Spinal cord (tissue), 10 donors: Measurements from ENCODE around the gene RBPJL. TPM values are rescaled to one million over a fixed set of nuclear protein-coding genes. Genes with fewer than 3 reads are reported as not detected.

Source experiments
- DNase-seq, 6 donors: peaks; one replicate each; pipeline versions ENCODE4 v3.0.0 to v3.0.0-alpha.2; 2013 to 2015; ENCODE audit warnings: low spot score in 6 of 6, low read depth in 4 of 6
- H3K27ac ChIP-seq: one replicate; pipeline ENCODE4 v1.5.1; 2013; ENCODE audit warnings: low read depth, low read length, control low read depth
- H3K27me3 ChIP-seq: one replicate; pipeline ENCODE4 v1.6.1; 2013; ENCODE audit warnings: low read length; ENCODE audit not compliant: control insufficient read depth, insufficient read depth
- H3K36me3 ChIP-seq: one replicate; pipeline ENCODE4 v1.6.1; 2013; ENCODE audit warnings: low read length; ENCODE audit not compliant: control insufficient read depth, insufficient read depth
- H3K4me1 ChIP-seq: one replicate; pipeline ENCODE4 v1.6.1; 2013; ENCODE audit warnings: low read length; ENCODE audit not compliant: control insufficient read depth, insufficient read depth
- H3K4me3 ChIP-seq: one replicate; pipeline ENCODE4 v1.5.1; 2013; ENCODE audit warnings: low read depth, low read length, control low read depth
- H3K9me3 ChIP-seq: one replicate; pipeline ENCODE4 v1.6.1; 2013; ENCODE audit warnings: low read length; ENCODE audit not compliant: control insufficient read depth, insufficient read depth
- WGBS: methylation state at CpG from one replicate; pipeline ENCODE4 v1.1.5; 2013; ENCODE audit warnings: missing lambda C conversion rate; ENCODE audit not compliant: insufficient coverage; 5-methylcytosine and 5-hydroxymethylcytosine counted together
- long read RNA-seq, 4 donors: transcript quantifications; one replicate each; lab custom pipeline, GENCODE V29; 2026
- polyA plus RNA-seq, 2 donors: library from polyadenylated mRNA; unstranded; fragments of 120-200 nt; gene quantifications; one replicate each; pipeline ENCODE4 v1.2.1, GENCODE V29; 2013; ENCODE audit not compliant: insufficient read length in 2 of 2
- total RNA-seq, 2 donors: library from RNA; depleted of rRNA in 1 of 2; stranded (reverse); fragments of 120-200 nt in 1 of 2; fragments of >200 nt in 1 of 2; gene quantifications; one replicate each; pipeline versions ENCODE4 v1.2.3 to v1.2.4, GENCODE V29; 2013 to 2014
- donor health status: healthy.

RBPJL gene
- total RNA-seq, result under 1 TPM; 0.11 to 0.20 TPM
- polyA plus RNA-seq, result under 1 TPM; 0.53 to 0.59 TPM
- long read RNA-seq, donor 1, result 0 reads
- long read RNA-seq, donor 2, result 0 reads
- long read RNA-seq, donor 3, result 0 reads
- long read RNA-seq, donor 4, result 0 reads

- Histone ChIP-seq H3K27me3 (peaks cover 41% of the 10 kb centered on the region), H3K9me3 (no peaks in the 10 kb centered on the region), H3K36me3 (peaks cover 2% of the 10 kb centered on the region), H3K4me1 (peaks cover 22% of the 10 kb centered on the region), H3K4me3 (no peak within 1 kb of the TSS), H3K27ac (no peak within 1 kb of the TSS)
- 21% methylated on average over 41 of the region's 41 CpGs for WGBS
- no peak for DNase-seq
Measured at GRCh38 chr20:45306431-45306982, at the start of gene RBPJL. TSS of gene RBPJL (plus strand) at chr20:45306840. CDS start at chr20:45306923, 83 bp downstream.

- Histone ChIP-seq H3K4me1 (no peaks in the 10 kb centered on the region), H3K36me3 (no peaks in the 10 kb centered on the region), H3K27ac (no peak overlapping the region), H3K27me3 (no peaks in the 10 kb centered on the region), H3K4me3 (no peak overlapping the region), H3K9me3 (no peaks in the 10 kb centered on the region)
- no peak for DNase-seq
- WGBS, result 93% methylated on average over 3 of the region's 3 CpGs
Measured at GRCh38 chr20:45257161-45257560, 49.5 kb upstream of the RBPJL start.

- Histone ChIP-seq H3K27me3 (no peaks in the 10 kb centered on the region), H3K9me3 (no peaks in the 10 kb centered on the region), H3K4me3 (no peak overlapping the region), H3K27ac (no peak overlapping the region), H3K4me1 (no peaks in the 10 kb centered on the region), H3K36me3 (no peaks in the 10 kb centered on the region)
- 72% methylated on average over 6 of the region's 7 CpGs for WGBS
- DNase-seq, result no peak
Measured at GRCh38 chr20:45257711-45258110, 48.9 kb upstream of the RBPJL start.

- H3K9me3 ChIP-seq, result no peaks in the 10 kb centered on the region
Measured at GRCh38 chr20:45258259-45258658, 48.4 kb upstream of the RBPJL start.

GRCh38 chr20:45258664-45259063, 48.0 kb upstream of the RBPJL start:
- no peaks in the 10 kb centered on the region for H3K9me3 ChIP-seq
- H3K36me3 ChIP-seq, result no peaks in the 10 kb centered on the region
- no peak overlapping the region for H3K4me3 ChIP-seq
- no peak overlapping the region for H3K27ac ChIP-seq
- 13% methylated on average over 1 of the region's 2 CpGs for WGBS
- no peak for DNase-seq
- no peaks in the 10 kb centered on the region for H3K4me1 ChIP-seq
- H3K27me3 ChIP-seq, result no peaks in the 10 kb centered on the region

More at GRCh38 chr20:45258259-45258658, 48.4 kb upstream of the RBPJL start:
- no peak overlapping the region for H3K27ac ChIP-seq
- no peak for DNase-seq
- WGBS, result 43% methylated on average over 1 of the region's 3 CpGs
- H3K27me3 ChIP-seq, result no peaks in the 10 kb centered on the region
- H3K36me3 ChIP-seq, result no peaks in the 10 kb centered on the region
- no peaks in the 10 kb centered on the region for H3K4me1 ChIP-seq
- H3K4me3 ChIP-seq, result no peak overlapping the region

GRCh38 chr20:45263556-45264266, 42.9 kb upstream of the RBPJL start:
- H3K36me3 ChIP-seq, result no peaks in the 10 kb centered on the region
- H3K27me3 ChIP-seq, result no peaks in the 10 kb centered on the region
- H3K9me3 ChIP-seq, result no peaks in the 10 kb centered on the region
- H3K27ac ChIP-seq, result no peak overlapping the region
- no peak overlapping the region for H3K4me3 ChIP-seq
- no CpG with 5 or more reads among the region's 3 CpGs for WGBS
- no peaks in the 10 kb centered on the region for H3K4me1 ChIP-seq
- DNase-seq, result no peak

- Histone ChIP-seq H3K36me3 (no peaks in the 10 kb centered on the region), H3K4me3 (no peak overlapping the region), H3K4me1 (no peaks in the 10 kb centered on the region), H3K9me3 (no peaks in the 10 kb centered on the region), H3K27ac (no peak overlapping the region), H3K27me3 (no peaks in the 10 kb centered on the region)
- no peak for DNase-seq
Measured at GRCh38 chr20:45266977-45267376, 39.7 kb upstream of the RBPJL start.

- no peak overlapping the region for H3K4me3 ChIP-seq
- no peak overlapping the region for H3K27ac ChIP-seq
- H3K27me3 ChIP-seq, result no peaks in the 10 kb centered on the region
- H3K4me1 ChIP-seq, result no peaks in the 10 kb centered on the region
- DNase-seq, result no peak
- no peaks in the 10 kb centered on the region for H3K9me3 ChIP-seq
- 100% methylated on average over 1 of the region's 3 CpGs for WGBS
- no peaks in the 10 kb centered on the region for H3K36me3 ChIP-seq
Measured at GRCh38 chr20:45268531-45268930, 38.1 kb upstream of the RBPJL start.

GRCh38 chr20:45269056-45269455, 37.6 kb upstream of the RBPJL start:
- Histone ChIP-seq H3K27me3 (no peaks in the 10 kb centered on the region), H3K4me1 (no peaks in the 10 kb centered on the region), H3K4me3 (no peak overlapping the region), H3K36me3 (no peaks in the 10 kb centered on the region), H3K9me3 (no peaks in the 10 kb centered on the region), H3K27ac (no peak overlapping the region)
- WGBS, result 92% methylated on average over 2 of the region's 3 CpGs
- no peak for DNase-seq

GRCh38 chr20:45269754-45270270, 36.8 kb upstream of the RBPJL start:
- 80% methylated on average over 1 of the region's 4 CpGs for WGBS
- H3K4me3 ChIP-seq, result no peak overlapping the region
- no peak for DNase-seq
- no peaks in the 10 kb centered on the region for H3K4me1 ChIP-seq
- H3K36me3 ChIP-seq, result no peaks in the 10 kb centered on the region
- no peaks in the 10 kb centered on the region for H3K27me3 ChIP-seq
- H3K27ac ChIP-seq, result no peak overlapping the region
- no peaks in the 10 kb centered on the region for H3K9me3 ChIP-seq
